T47D (cell line): Measurements from ENCODE around the gene ZNF507.

ENCODE experiments used
- DNase-seq, 2 experiments: peaks; one replicate each; pipeline versions ENCODE4 v3.0.0 to v3.0.0-alpha.2; 2011 to 2012; ENCODE audit warnings: low read depth in 1 of 2, low spot score in 1 of 2
- JUND ChIP-seq: IDR thresholded peaks from 2 replicates; pipeline ENCODE4 v1.6.1; 2012; ENCODE audit warnings: low read depth
- in situ Hi-C: cut with HindIII; loops from 2 replicates; pipeline ENCODE4 v1.10.0; 2016; ENCODE audit warnings: low sequenced_read_pairs, low pct_unique_long_range_greater_than_20kb

Gene ZNF507

DNA sequence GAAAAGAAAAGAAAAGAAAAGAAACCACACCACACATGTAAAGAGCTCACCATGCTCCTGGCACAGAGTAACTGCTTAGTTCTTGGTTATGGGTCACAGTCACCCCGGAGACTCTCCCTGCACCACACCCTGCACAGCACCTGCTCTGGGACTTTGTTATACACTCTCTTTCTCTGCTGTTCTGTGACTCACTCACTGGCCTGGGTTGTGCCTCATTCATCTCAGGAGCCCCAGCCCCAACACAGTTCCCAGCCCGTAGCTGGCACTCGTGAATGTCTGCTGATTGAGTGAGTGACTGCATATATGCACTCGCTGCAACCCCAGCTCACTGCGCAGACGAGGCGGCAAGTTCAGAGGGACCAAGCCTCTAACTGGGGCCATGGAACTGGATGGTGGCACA lies 22.9 kb upstream of the ZNF507 start:
- no peak for TF ChIP-seq JUND
- in situ Hi-C loops: no loop called here
- no peak for DNase-seq

DNA sequence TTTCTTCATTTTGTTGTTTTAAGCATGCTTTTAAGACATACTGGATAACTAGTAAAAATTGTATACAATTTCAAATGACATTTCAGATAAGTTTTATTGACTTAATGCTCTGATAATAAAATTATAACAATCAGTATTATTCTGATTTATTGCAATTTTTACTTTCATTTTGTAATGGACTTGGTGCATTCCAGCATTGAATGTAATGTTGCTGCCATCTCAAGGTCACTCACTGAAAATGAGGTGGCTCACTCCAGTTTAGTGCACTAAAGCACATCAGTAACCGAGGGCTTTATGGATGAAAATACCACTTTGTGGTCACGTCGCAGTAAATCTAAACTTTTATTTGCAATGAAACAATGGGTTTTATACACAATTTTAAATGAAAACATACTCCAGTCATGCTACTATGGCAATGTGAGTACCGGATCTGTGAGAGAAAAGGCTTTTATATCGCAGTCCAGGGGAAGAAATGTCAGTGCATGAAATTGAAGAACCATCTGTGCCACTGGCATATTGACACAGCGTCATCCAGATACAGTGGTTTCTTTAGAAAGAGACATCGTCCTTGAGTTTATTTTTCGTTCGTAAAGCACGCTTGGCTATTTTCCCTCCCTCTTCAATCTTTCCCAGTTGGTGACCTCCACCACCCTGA lies 20.7 kb upstream of the ZNF507 start:
- peak in 1 of 2 experiments; percentile 14 for DNase-seq
- in situ Hi-C loops: no loop called here
- no peak for TF ChIP-seq JUND

DNA sequence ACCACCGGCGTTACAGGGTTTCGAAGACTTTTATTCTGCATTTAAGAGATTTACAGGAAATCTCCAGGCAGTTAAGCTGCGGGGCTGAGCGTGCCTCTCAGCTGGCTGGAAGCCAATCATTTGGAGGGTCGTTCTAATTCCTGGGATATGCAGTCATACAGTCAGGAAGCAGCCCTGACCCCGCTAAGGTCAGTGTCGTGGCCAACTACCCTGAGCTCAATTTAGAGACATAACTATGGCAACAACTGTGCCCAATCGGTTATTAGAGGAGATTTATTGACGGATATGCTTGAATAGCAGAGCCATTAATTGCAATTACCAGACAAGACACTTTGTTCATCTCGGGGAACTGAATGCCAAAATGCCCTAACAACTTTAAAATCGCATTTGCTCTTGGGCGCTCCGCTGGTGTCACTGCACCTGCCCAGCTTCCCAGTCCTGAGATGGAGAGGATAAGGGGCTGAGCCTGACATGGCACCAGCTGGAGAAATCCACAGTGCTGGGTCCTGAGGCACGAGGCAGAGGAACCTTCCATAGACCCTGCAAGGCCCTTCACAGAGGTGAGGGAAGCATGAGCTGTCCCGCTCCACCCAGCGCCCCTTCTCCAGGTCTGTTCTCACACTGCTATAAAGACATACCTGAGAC lies 15.1 kb upstream of the ZNF507 start:
- in situ Hi-C loops: no loop called here
- no peak for DNase-seq
- no peak for TF ChIP-seq JUND

DNA sequence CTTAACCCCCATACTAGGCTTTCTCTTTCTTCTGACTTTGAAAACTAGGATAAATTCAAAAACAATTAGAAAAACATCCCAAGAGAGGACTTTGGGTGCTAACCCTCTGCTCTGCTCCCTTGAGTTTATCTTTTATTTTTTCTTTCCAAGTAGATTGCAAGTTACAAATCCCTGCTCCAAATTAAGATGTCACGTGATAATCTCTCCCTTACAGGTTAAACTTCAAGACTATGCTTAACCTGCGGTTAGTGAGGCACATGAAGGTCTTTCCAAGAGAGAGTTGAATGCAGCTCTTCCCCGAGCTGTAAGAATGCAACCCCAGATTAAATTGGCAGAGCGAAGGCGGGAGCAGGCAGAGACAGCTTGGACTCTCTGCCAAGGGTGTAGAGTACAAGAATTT lies 12.2 kb upstream of the ZNF507 start:
- no peak for DNase-seq
- no peak for TF ChIP-seq JUND
- in situ Hi-C loops: no loop called here

DNA sequence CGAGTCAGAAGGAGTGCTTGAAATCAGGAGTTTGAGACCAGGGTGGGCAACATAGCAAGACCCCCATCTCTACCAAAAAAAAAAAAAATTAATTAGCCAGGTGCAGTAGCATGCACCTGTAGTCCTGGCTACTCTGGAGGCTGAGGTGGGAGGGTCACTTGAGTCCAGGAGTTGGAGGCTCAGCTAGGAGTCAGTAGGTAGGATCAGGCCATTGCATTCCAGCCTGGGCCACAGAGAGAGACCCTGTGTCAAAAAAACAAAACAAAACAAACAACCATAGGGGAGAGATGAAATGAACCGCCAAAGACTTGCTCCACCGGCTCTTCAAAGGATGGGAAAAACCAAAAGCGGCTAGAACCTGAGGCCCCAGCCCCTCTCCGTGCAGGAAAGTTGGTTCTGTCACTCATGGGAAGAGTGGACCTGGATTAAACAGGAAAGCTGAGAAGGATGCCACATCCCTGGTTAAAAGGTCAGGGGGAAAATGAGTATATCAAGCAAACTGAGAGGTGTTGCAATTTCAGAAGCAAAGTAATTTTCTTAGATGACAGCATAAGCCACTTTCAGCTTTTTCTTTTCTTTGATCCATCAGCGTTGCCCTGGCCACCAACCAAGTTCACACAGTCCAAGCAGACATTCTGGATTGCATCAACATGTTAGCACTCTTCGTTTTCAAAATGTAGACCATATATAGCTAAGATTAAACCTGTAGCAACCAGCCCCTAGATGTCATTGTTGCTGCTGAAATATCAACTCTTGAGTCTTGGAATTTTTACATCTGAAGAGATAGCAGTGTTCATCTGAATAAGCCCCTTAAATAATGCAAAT lies 8.9 kb upstream of the ZNF507 start:
- DNase-seq: no peak
- in situ Hi-C loops: no loop called here
- no peak for TF ChIP-seq JUND

DNA sequence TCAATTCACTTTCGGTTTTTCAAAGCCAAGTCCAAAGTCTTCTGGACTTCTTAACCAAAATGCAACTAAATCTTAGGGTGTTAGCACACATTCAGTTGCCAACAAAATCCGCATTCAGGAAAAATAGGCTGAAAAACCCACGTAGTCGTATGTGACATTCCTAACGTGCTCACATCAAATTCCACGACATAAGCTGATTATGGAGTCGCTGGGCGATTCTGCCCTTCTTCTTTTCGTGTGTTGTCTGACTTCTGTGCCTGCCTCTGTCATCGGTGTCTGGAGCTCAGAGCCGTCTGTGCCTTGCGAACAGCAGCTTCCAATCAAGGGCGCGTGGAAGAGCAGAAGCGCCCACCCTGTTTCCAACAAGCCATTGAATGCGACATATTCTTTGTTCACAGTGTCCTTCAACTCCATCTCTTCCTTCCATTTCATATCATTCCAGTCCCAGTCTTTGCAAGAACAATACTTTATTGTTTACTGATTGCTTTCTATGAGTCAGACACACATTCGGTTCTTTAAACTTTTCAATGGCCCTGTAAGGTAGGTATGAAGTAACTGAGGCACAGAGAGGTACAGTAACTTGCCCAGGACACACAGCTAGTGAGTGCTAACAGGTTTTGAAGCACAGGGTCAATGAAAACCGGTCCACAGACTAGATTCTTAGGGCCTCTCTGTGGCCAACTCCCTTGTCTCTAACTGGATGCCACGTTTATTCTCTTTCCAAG lies 8.2 kb upstream of the ZNF507 start:
- in situ Hi-C loops: no loop called here
- TF ChIP-seq JUND: no peak
- DNase-seq: no peak

DNA sequence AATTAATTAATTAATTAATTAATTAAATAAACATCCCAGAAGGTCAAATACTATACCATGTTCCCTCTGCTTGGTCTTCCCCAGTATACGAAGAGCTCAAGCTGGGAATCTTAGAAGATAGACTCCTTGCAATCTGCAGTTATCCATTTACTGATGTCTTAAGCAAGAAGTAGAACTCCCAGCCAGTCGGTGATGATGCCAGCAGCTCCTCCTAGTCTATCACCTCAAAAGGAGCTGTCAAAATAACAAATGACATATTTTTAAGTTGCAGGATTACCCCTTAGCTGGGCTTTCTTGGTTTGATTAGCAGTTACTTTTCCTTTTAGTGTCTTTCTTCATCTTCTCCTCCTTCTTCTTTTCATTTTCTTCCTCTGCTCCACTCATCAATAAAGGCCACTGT lies 6.0 kb upstream of the ZNF507 start:
- no peak for TF ChIP-seq JUND
- in situ Hi-C loops: no loop called here
- no peak for DNase-seq

DNA sequence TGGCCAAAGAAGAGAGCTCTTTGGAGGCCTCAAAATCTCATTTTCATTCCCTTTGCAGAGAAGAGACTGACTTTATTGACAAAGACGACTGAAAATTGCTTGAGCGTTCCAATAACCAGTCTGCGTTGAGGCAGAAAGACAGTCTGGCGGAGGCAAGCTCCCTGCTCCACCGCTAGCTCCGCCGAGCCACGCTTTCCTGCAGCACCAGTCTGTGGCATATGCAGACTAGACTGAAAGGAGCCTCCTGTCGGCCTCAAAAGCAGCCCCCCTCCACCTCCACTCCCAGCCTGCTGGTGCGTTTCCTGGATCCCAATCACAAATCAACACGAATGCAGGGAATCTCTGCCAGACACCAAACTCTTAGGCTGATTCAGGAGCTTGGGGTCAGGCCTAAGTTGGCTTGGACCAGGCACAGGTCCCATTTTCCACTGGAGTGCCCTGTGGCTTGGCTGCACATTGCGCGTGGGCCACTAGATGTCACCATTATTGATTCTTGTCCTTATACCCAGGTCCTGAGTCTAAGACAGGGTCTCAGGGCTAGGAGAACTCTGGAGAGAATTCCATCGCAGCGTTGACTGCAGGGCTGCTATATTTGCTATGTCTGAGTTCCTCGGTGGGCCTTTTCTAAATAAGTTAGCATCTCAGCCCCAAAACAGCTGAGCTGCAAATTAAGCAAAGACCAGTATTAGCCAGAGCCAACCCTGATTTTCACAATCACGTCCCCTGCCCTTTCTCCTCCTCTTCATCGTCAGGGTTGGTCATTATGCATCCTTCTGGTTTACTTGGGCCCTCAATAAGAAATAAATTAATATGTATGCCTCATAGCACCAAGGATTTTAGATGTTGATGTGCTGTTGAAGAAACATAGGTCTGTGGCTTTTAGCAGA lies 5.2 kb upstream of the ZNF507 start:
- peak; percentile 35 to 64 for DNase-seq
- no peak for TF ChIP-seq JUND
- in situ Hi-C loops: no loop called here

DNA sequence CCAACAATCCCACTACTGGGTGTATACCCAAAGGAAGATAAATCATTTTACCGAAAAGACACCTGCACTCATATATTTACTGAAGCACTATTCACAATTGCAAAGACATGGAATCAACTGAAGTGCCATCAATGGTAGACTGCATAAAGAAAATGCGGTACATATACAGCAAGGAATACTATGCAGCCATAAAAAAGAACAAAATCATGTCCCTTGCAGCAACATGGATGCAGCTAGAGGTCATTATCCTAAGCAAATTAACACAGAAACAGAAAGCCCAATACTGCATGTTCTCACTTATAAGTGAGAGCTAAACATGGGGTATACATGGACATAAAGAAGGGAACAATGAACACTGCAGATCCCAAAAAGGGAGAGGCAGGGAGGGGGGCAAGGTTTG lies 2.7 kb upstream of the ZNF507 start:
- in situ Hi-C loops: no loop called here
- DNase-seq: no peak

DNA sequence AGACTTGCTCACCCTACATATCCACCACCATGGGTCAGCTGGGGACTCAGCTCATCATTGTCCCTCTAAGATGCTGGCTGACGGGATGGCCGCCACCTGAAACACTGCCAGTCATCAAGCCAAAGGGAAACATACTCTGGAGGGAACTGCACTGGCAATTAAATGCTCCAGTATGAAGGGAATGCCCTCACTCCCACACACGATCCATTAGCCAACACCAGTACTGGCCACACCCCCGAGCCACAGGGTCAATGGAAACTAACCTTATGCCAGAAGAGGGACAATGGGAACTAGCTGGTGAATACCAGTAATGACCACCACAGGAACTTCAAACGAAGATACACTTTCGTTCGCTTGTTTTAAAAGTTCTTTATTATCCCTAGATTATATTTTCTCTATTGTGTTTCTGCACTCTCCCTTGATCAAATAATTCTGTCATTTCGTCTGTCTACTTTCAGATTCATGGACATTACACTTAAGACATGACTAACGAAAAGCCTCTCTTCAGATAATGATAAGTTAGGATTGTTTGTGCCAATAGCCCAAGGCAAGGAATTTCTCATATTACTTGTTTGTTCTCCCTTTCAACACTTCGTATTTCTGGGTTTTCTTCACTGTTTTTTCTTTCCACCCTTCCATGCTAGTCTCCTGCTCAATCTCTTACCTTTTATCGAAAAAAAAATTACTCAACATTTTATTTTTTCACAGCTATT lies 1.7 kb upstream of the ZNF507 start:
- in situ Hi-C loops: no loop called here
- TF ChIP-seq JUND: no peak
- peak in 1 of 2 experiments; percentile 48 for DNase-seq

More for the DNA sequence above, 2.7 kb upstream of the ZNF507 start:
- no peak for TF ChIP-seq JUND

DNA sequence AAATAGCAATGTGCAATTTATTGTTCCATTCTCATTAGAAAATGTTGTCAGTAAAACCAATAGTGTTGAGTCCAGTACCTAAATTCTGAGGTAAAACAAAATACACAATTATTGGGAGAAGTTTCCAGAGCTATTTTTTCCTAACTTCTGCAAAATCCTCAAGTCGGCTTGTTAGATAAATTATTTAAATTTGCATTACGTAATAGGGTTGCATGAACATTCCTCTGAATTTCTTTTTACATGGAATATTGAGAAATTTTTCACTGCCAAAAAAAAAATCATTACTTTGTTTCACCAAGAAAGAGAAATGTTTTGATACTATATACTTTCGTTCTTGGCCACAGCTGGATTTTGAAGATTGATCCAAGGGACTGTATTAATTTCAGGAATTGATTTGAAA lies 1.5 kb downstream of the ZNF507 start:
- TF ChIP-seq JUND: no peak
- in situ Hi-C loops: no loop called here
- no peak for DNase-seq
